ENCODE data around the gene METTL2B. TPM values are rescaled to one million over a fixed set of nuclear protein-coding genes. Genes with fewer than 3 reads are reported as not detected.
"Not testable (repeated sequence)": the region's sequence is repeated elsewhere in the genome, so short reads cannot be mapped to it uniquely, and the experiment has no call there.

The METTL2B gene
- total RNA-seq, 1 experiment from 2014 or later = 39.5 TPM

GRCh38 chr7:128448751-128449302 lies 27.7 kb upstream of the METTL2B start:
- no peak for DNase-seq

GRCh38 chr7:128450409-128450808 lies 26.1 kb upstream of the METTL2B start:
- Histone ChIP-seq H3K36me3 (replicated peaks; ENCODE audit: control insufficient read depth, insufficient read depth, low read length) (no peaks in the 10 kb centered on the region), H3K4me3 (ENCODE audit: insufficient read depth, low read depth, low read length) (no peak overlapping the region), H3K27me3 (ENCODE audit: control insufficient read depth, insufficient read depth, low read length) (no peaks in the 10 kb centered on the region)
- no peak for DNase-seq

More at GRCh38 chr7:128448751-128449302, 27.7 kb upstream of the METTL2B start:
- H3K36me3 ChIP-seq (replicated peaks; ENCODE audit: control insufficient read depth, insufficient read depth, low read length) = no peaks in the 10 kb centered on the region
- H3K27me3 ChIP-seq (ENCODE audit: control insufficient read depth, insufficient read depth, low read length) = no peaks in the 10 kb centered on the region
- H3K4me3 ChIP-seq (ENCODE audit: insufficient read depth, low read depth, low read length) = no peak overlapping the region

GRCh38 chr7:128450913-128451312 lies 25.6 kb upstream of the METTL2B start:
- H3K27me3 ChIP-seq (ENCODE audit: control insufficient read depth, insufficient read depth, low read length) = no peaks in the 10 kb centered on the region
- no peaks in the 10 kb centered on the region for H3K36me3 ChIP-seq (replicated peaks; ENCODE audit: control insufficient read depth, insufficient read depth, low read length)
- H3K4me3 ChIP-seq (ENCODE audit: insufficient read depth, low read depth, low read length) = no peak overlapping the region
- no peak for DNase-seq

- Histone ChIP-seq H3K36me3 (replicated peaks; ENCODE audit: control insufficient read depth, insufficient read depth, low read length) (peaks cover 3% of the 10 kb centered on the region), H3K27me3 (ENCODE audit: control insufficient read depth, insufficient read depth, low read length) (no peaks in the 10 kb centered on the region), H3K4me3 (ENCODE audit: insufficient read depth, low read depth, low read length) (no peak overlapping the region)
- no peak for DNase-seq
These were observed 24.0 kb upstream of the METTL2B start for GRCh38 chr7:128452552-128452951.

GRCh38 chr7:128453836-128454804 lies 22.4 kb upstream of the METTL2B start:
- H3K4me3 ChIP-seq (ENCODE audit: insufficient read depth, low read depth, low read length) = peak overlapping the region; percentile 39
- peaks cover 5% of the 10 kb centered on the region for H3K36me3 ChIP-seq (replicated peaks; ENCODE audit: control insufficient read depth, insufficient read depth, low read length)
- DNase-seq = peak; percentile 90
- H3K27me3 ChIP-seq (ENCODE audit: control insufficient read depth, insufficient read depth, low read length) = no peaks in the 10 kb centered on the region

- peaks cover 5% of the 10 kb centered on the region for H3K36me3 ChIP-seq (replicated peaks; ENCODE audit: control insufficient read depth, insufficient read depth, low read length)
- peak overlapping the region; percentile 93 for H3K4me3 ChIP-seq (ENCODE audit: insufficient read depth, low read depth, low read length)
- no peak for DNase-seq
- H3K27me3 ChIP-seq (ENCODE audit: control insufficient read depth, insufficient read depth, low read length) = no peaks in the 10 kb centered on the region
These were observed 21.6 kb upstream of the METTL2B start for GRCh38 chr7:128454808-128455542.

- peak; percentile 95 for DNase-seq
- Histone ChIP-seq H3K4me3 (ENCODE audit: insufficient read depth, low read depth, low read length) (peak within 1 kb of the TSS; percentile 93), H3K36me3 (replicated peaks; ENCODE audit: control insufficient read depth, insufficient read depth, low read length) (peaks cover 5% of the 10 kb centered on the region), H3K27me3 (ENCODE audit: control insufficient read depth, insufficient read depth, low read length) (no peaks in the 10 kb centered on the region)
These were observed 20.8 kb upstream of the METTL2B start, which contains the start of gene HILPDA for GRCh38 chr7:128455543-128456254. Gene HILPDA (plus strand): TSS chr7:128455878. CDS start chr7:128457269, 1,391 bp downstream.

GRCh38 chr7:128456255-128456725 lies 20.3 kb upstream of the METTL2B start:
- Histone ChIP-seq H3K4me3 (ENCODE audit: insufficient read depth, low read depth, low read length) (peak overlapping the region; percentile 93), H3K36me3 (replicated peaks; ENCODE audit: control insufficient read depth, insufficient read depth, low read length) (peaks cover 5% of the 10 kb centered on the region), H3K27me3 (ENCODE audit: control insufficient read depth, insufficient read depth, low read length) (no peaks in the 10 kb centered on the region)
- no peak for DNase-seq

GRCh38 chr7:128457385-128457784 lies 19.2 kb upstream of the METTL2B start:
- not testable (repeated sequence) for DNase-seq; H3K27me3 ChIP-seq (ENCODE audit: control insufficient read depth, insufficient read depth, low read length); H3K4me3 ChIP-seq (ENCODE audit: insufficient read depth, low read depth, low read length); H3K36me3 ChIP-seq (replicated peaks; ENCODE audit: control insufficient read depth, insufficient read depth, low read length)

GRCh38 chr7:128458956-128459355 lies 17.6 kb upstream of the METTL2B start:
- H3K36me3 ChIP-seq (replicated peaks; ENCODE audit: control insufficient read depth, insufficient read depth, low read length) = peaks cover 5% of the 10 kb centered on the region
- no peak for DNase-seq
- H3K4me3 ChIP-seq (ENCODE audit: insufficient read depth, low read depth, low read length) = no peak overlapping the region
- H3K27me3 ChIP-seq (ENCODE audit: control insufficient read depth, insufficient read depth, low read length) = no peaks in the 10 kb centered on the region

- Histone ChIP-seq H3K4me3 (ENCODE audit: insufficient read depth, low read depth, low read length) (no peak overlapping the region), H3K27me3 (ENCODE audit: control insufficient read depth, insufficient read depth, low read length) (no peaks in the 10 kb centered on the region), H3K36me3 (replicated peaks; ENCODE audit: control insufficient read depth, insufficient read depth, low read length) (peaks cover 5% of the 10 kb centered on the region)
- DNase-seq = peak; percentile 83
These were observed 17.1 kb upstream of the METTL2B start for GRCh38 chr7:128459394-128459878.

- no peak for DNase-seq
- Histone ChIP-seq H3K4me3 (ENCODE audit: insufficient read depth, low read depth, low read length) (no peak overlapping the region), H3K36me3 (replicated peaks; ENCODE audit: control insufficient read depth, insufficient read depth, low read length) (peaks cover 3% of the 10 kb centered on the region), H3K27me3 (ENCODE audit: control insufficient read depth, insufficient read depth, low read length) (no peaks in the 10 kb centered on the region)
These were observed 14.1 kb upstream of the METTL2B start for GRCh38 chr7:128462460-128462859.

GRCh38 chr7:128463345-128463744 lies 13.2 kb upstream of the METTL2B start:
- not testable (repeated sequence) for H3K4me3 ChIP-seq (ENCODE audit: insufficient read depth, low read depth, low read length); H3K36me3 ChIP-seq (replicated peaks; ENCODE audit: control insufficient read depth, insufficient read depth, low read length); H3K27me3 ChIP-seq (ENCODE audit: control insufficient read depth, insufficient read depth, low read length); DNase-seq

GRCh38 chr7:128463933-128464332 lies 12.6 kb upstream of the METTL2B start:
- H3K27me3 ChIP-seq (ENCODE audit: control insufficient read depth, insufficient read depth, low read length); DNase-seq; H3K36me3 ChIP-seq (replicated peaks; ENCODE audit: control insufficient read depth, insufficient read depth, low read length); H3K4me3 ChIP-seq (ENCODE audit: insufficient read depth, low read depth, low read length): not testable (repeated sequence)
